ENCODE data around the gene PPFIBP2. TPM values are rescaled to one million over a fixed set of nuclear protein-coding genes. Genes with fewer than 3 reads are reported as not detected.
A peak's percentile ranks its signal among the peaks of the same experiment; 100 is the strongest.

The PPFIBP2 gene
- polyA plus RNA-seq, 2 of the 4 experiments (the other 2 are of a cell fraction) = 13.4 to 32.5 TPM

DNA sequence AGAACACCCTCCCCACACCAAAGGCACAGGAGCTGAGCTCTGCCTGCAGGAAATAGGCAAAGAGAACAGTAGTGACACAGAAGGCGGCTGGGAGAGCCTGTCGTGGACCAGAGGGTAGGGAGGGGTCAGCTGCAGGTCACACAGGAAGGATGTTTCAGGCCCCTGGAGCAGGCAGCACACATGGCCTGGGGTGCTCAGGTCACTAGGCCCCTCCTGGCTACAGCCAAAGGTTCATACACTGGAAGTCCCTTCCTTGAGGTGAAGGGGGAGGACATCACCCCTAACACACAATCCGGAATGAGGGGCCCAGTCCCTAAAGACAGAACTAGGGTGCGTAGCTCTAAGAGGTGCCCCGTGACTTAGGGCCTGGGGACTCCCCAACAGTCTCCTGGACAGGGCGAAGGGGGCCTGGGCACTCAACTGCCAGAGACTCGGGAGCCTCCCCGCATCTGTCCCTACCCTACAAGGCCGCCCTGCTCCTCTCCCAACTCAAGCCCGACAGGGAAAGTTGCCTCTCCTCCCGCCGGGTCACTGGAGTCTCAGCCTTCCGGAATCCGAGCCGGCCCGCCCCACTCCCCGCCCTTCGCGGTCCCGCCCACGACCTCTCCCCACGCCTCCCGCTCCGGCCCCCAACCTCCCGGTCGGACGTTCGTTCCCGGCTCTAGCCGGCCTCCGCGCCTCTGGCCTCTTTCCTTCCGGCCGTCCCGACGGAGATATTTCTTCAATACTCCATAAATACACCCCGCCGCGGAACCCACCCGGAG, 159.3 kb downstream of the PPFIBP2 start, which contains the start of gene CYB5R2:
Gene CYB5R2, minus strand, starts transcription at position 541 of the 764 bp plus-strand sequence. CDS start 675 bp downstream, outside the sequence.
- DNase-seq (ENCODE audit: low read depth in 1 of 2, low spot score in 1 of 2) (peak; percentile 35 to 38), ATAC-seq (peak; percentile 62 to 84), FAIRE-seq (no peak)
- ChIA-PET CTCF (interaction anchor here (1.0 to 10.6 kb wide), 3 partner anchors 11 to 101 kb away, joined by 3 to 209 read pairs (median 3); no protein-coding TSS in a partner anchor), POLR2A (no interaction called here)
- peak within 1 kb of the TSS; percentile 91 for H3K4me2 ChIP-seq
- peaks cover 13% of the 10 kb centered on the region; the same call in 1 of the 3 replicates for H3K4me1 ChIP-seq
- 27% methylated on average over 27 of the region's 40 CpGs for WGBS (ENCODE audit: missing lambda C conversion rate)
- H3K9me3 ChIP-seq = no peaks in the 10 kb centered on the region
- H3K4me3 ChIP-seq = peak within 1 kb of the TSS; percentile 53
- peak within 1 kb of the TSS; percentile 64 to 82; a peak in 5 of 6 replicates for H3K27ac ChIP-seq
- no peak for TF ChIP-seq RFX5 (IDR thresholded peaks at IDR 0.05)
- TF ChIP-seq POLR2A (IDR thresholded peaks at IDR 0.05; ENCODE audit: low read length) = peak; percentile 10; the same call in 1 of the 2 replicates

DNA sequence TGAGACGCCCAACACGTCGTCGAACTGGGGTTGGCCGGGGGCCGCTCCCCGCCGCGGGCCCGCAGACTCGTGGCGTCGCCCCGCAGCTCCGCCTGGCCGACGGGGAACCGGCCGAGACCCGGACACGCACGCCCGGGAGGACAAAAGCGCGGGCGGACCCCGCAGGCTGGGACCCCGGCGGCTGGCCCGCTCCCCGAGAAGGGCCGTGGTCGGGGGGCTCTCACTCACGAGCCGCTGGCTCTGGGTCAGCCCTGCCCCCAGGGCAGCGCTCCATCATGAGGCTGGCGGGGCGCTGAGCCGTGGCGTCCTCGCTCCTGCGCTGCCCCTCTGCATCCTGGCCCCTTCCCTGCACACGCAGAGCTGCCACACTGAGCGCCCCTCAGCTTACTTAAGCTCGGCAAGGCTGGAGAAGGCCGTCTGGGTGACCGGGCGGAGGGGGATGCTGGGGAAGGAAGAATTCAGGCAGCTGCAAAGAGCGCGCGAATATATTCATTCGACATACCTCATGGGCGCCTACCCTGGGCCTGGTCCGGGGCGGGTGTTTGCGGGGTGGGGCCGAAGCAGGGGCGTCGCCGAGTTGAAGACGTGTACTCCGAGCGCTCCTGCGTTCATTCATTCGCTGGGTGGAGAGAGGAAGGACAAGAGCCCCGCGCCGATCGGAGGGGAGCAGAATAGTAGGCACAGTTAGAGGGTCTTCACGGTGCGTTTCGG, 160.1 kb downstream of the PPFIBP2 start:
- ATAC-seq = peak; percentile 12 to 34; a peak in 4 of 6 replicates
- no peak for TF ChIP-seq RFX5 (IDR thresholded peaks at IDR 0.05)
- TF ChIP-seq NFE2L2 (conservative IDR thresholded peaks at IDR 0.05; ENCODE audit: low read length) = no peak
- no peak for TF ChIP-seq JUN (IDR thresholded peaks at IDR 0.05)
- no peak for TF ChIP-seq MAZ (IDR thresholded peaks at IDR 0.05; ENCODE audit: borderline replicate concordance, low read depth, low read length)
- TF ChIP-seq ESRRA (IDR thresholded peaks at IDR 0.05; ENCODE audit: borderline replicate concordance, low read length) = no peak
- no peak for TF ChIP-seq EP300 (IDR thresholded peaks at IDR 0.05)
- TF ChIP-seq, protein P1, sequence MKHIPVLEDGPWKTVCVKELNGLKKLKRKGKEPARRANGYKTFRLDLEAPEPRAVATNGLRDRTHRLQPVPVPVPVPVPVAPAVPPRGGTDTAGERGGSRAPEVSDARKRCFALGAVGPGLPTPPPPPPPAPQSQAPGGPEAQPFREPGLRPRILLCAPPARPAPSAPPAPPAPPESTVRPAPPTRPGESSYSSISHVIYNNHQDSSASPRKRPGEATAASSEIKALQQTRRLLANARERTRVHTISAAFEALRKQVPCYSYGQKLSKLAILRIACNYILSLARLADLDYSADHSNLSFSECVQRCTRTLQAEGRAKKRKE (CRISPR knock-in tag; IDR thresholded peaks at IDR 0.05; ENCODE audit: low read depth) = no peak
- TF ChIP-seq, protein P2, sequence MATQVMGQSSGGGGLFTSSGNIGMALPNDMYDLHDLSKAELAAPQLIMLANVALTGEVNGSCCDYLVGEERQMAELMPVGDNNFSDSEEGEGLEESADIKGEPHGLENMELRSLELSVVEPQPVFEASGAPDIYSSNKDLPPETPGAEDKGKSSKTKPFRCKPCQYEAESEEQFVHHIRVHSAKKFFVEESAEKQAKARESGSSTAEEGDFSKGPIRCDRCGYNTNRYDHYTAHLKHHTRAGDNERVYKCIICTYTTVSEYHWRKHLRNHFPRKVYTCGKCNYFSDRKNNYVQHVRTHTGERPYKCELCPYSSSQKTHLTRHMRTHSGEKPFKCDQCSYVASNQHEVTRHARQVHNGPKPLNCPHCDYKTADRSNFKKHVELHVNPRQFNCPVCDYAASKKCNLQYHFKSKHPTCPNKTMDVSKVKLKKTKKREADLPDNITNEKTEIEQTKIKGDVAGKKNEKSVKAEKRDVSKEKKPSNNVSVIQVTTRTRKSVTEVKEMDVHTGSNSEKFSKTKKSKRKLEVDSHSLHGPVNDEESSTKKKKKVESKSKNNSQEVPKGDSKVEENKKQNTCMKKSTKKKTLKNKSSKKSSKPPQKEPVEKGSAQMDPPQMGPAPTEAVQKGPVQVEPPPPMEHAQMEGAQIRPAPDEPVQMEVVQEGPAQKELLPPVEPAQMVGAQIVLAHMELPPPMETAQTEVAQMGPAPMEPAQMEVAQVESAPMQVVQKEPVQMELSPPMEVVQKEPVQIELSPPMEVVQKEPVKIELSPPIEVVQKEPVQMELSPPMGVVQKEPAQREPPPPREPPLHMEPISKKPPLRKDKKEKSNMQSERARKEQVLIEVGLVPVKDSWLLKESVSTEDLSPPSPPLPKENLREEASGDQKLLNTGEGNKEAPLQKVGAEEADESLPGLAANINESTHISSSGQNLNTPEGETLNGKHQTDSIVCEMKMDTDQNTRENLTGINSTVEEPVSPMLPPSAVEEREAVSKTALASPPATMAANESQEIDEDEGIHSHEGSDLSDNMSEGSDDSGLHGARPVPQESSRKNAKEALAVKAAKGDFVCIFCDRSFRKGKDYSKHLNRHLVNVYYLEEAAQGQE (IDR thresholded peaks at IDR 0.05) = no peak
- TF ChIP-seq ZC3H11A (IDR thresholded peaks at IDR 0.05) = no peak
- TF ChIP-seq KDM1A (IDR thresholded peaks at IDR 0.05; ENCODE audit: low read depth) = no peak
- no peak for TF ChIP-seq ZSCAN20 (CRISPR knock-in tag; IDR thresholded peaks at IDR 0.05)
- H3K9me3 ChIP-seq = no peaks in the 10 kb centered on the region
- DNase-seq (ENCODE audit: low read depth in 1 of 2, low spot score in 1 of 2) = no peak
- H3K4me3 ChIP-seq = peak overlapping the region; percentile 53
- no peak for FAIRE-seq
- CTCF ChIA-PET = interaction anchor here (1.3 to 10.6 kb wide), 2 partner anchors 10 to 101 kb away, joined by 3 to 209 read pairs; no protein-coding TSS in a partner anchor
- 64% methylated on average over 32 of the region's 72 CpGs for WGBS (ENCODE audit: missing lambda C conversion rate)
- peaks cover 13% of the 10 kb centered on the region; the same call in 1 of the 3 replicates for H3K4me1 ChIP-seq
- H3K27ac ChIP-seq = peak overlapping the region; percentile 64 to 82; a peak in 5 of 6 replicates
- POLR2A ChIA-PET = no interaction called here
- peak overlapping the region; percentile 91 for H3K4me2 ChIP-seq

DNA sequence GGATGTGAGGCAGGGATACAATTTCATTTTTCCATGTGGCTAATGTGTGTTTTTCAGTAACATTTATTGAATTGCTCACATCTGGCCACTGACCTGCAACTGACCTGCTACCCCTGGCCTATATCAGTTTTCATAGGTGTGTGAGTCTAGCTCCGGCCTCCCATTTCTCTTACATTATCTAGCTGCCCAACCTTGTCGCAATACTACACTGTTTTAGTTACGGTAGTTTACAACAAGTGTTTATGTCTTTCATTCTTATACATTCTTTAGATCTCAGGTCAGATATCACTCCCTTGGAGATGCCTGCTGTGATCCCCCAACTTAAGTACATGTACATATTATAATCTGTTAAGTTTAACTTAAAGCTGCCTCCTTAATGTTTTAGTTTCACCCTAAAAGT, 161.8 kb downstream of the PPFIBP2 start:
- no peak overlapping the region for H3K27ac ChIP-seq
- H3K4me3 ChIP-seq = no peak overlapping the region
- ATAC-seq = no peak
- H3K4me2 ChIP-seq = no peak overlapping the region
- no peaks in the 10 kb centered on the region for H3K9me3 ChIP-seq
- TF ChIP-seq HDAC2 (IDR thresholded peaks at IDR 0.05) (no peak), RNF2 (IDR thresholded peaks at IDR 0.05; ENCODE audit: borderline replicate concordance, low read depth) (no peak), SMC3 (IDR thresholded peaks at IDR 0.05) (no peak)
- FAIRE-seq = peak; percentile 43
- ChIA-PET POLR2A (no interaction called here), CTCF (interaction anchor here (0.6 to 5.1 kb wide), 7 partner anchors 9 to 107 kb away, joined by 3 to 40 read pairs (median 5); no protein-coding TSS in a partner anchor)
- WGBS (ENCODE audit: missing lambda C conversion rate) = 89% methylated on average over 3 of the region's 3 CpGs
- no peak for DNase-seq (ENCODE audit: low read depth in 1 of 2, low spot score in 1 of 2)
- H3K4me1 ChIP-seq = peaks cover 13% of the 10 kb centered on the region; the same call in 1 of the 3 replicates

Measured in A549 (cell line).